SH-SY5Y (cell line): ENCODE data around the gene ABHD1.

ENCODE experiments used
- GATA2 ChIP-seq: IDR thresholded peaks from 2 replicates; pipeline ENCODE4 v1.6.1; 2011; ENCODE audit warnings: mild to moderate bottlenecking, low read depth, low read length
- GATA3 ChIP-seq: IDR thresholded peaks from 2 replicates; pipeline ENCODE4 v1.6.1; 2011; ENCODE audit warnings: low read depth, mild to moderate bottlenecking, low read length, moderate library complexity

DNA sequence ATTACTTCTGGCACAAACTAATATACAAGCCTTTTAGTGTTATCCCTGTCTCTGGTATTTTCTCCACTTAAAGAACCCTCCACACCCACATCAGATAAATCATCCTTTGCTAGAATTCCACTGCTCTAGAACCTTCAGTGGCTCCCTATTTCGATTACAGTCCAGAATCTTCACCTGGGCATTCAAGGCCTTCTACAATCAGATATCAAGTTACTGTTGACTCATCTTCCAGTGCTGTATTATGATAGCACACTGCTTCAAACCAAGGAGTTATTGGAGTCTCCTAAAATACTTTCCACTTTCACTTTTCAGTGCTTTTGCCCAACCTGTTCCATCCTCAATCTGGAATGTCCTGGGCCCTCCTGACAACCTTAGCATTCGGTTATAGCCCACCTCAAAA, 8.1 kb upstream of the ABHD1 start:
- TF ChIP-seq GATA3 (no peak), GATA2 (no peak)
